HG03558 (cell line): ENCODE results near the gene SERPINB1.

Source experiments
- ATAC-seq: cut with Tn5 transposase; IDR thresholded peaks from one replicate; pipeline ENCODE4 v1.9.1; 2021; ENCODE audit warnings: moderate number of reproducible peaks; ENCODE audit not compliant: unreplicated experiment; ENCODE audit errors: extremely low read depth

SERPINB1 gene

DNA sequence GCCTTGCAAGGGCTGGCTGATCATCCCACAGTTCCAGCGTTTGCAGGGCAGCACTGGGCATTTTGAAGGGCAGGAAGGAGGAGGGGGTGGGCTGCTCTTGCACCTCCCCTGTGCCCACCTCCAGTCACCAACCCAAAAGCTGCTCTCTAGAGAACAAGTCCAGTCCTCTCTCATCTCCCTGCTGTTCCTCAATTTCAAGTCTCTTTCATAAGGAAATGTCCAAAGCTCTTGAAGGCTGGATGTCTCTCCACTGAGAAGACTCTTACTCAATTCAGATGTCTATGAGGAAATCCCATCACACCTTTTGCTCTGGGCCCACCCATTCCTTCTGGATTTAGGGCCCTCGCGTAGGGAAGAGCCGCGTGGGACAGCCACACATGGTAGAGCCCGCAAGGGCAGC, 44.8 kb downstream of the SERPINB1 start:
- no peak for ATAC-seq

DNA sequence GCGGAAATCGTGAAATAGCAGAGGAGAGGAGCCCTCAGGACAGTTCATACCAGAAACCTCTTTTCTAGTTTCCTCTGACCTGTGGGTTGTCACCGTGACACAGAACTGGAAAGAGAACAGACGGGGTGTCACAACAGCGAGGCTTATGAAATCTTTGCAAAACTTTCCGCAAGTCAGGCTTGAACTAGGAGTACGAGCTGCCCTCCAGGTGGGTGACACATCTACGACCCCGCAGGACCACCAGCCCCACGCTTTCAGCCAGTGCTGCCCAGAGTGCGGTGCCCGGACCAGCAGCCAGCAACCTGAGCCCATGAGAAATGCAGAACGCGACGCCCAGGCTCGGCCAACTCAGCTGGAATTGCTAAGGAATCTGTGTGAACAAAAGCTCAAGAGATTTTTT, 45.7 kb downstream of the SERPINB1 start:
- ATAC-seq, result no peak

DNA sequence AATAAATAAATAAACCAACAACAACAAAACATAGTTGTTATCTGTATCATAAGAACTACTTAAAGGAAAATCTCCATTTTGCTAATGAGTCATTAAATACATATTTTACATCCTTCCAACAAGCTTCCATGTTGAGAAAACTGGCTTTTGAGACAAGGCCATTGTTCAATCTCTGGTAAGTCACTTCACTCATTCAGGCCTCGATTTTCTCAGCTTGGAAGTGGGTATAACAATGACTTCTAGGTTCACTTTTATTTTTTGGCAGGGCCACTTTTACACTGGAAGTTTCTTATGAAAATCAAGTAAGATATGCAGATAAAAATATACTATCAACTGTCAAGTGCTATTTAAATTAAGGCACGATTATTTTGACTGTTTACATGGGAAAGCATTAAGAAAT, 46.5 kb downstream of the SERPINB1 start:
- no peak for ATAC-seq

DNA sequence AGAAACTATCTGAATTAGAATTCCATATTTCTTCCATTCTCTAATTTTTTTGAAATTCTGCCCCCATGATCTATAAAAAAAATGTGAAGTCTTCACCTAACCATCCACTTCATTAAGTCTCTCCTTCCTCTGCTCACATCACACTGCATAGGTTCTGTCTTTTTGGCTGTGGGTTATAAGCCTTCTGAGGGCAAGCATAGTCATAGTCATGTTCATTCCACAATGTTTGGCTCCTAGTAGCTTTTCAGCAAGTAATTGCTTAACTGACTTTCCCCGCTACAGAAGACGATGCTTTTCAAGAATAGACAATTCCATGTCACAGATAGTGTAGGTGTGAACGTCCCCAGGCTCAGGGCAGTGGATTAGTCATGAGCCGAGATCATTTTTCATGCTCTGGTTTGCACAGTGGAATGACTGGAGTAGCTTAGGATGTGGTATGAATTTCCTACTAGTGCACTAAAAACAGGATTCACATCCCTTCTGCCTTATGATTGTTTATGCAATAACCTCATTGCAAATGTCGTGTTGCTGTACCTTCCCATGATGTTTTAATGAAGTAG, 47.4 kb downstream of the SERPINB1 start:
- ATAC-seq, result no peak

DNA sequence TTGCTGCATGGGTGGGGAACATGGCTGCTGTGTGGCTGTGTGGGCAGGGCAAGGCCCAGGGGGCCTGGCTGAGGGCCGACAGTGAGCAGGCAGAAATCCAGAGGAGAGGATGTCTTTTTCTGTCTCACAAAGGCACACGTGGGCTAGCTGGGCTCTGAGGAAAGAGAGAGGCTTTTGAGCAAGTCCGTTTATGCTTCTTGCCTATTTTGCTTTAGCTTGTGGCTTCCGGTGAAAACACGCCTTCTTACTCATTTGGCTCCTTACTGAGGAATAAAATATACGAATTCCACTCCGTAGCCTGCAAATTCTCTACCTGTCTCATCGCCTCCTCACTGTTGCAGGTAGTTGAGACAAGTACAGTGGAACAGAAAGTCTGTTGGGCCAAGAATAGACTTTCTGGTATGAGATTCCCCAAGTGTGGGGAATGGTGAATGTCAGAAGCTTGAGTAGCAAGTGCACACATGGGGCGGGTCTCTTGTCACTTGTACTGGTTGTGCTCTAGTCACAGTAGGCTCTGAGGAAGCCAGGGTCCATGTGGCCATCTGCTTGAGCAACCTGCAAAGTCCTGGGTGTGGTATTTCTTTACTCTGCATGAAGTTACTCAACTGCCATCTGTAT, 48.0 kb downstream of the SERPINB1 start:
- no peak for ATAC-seq

DNA sequence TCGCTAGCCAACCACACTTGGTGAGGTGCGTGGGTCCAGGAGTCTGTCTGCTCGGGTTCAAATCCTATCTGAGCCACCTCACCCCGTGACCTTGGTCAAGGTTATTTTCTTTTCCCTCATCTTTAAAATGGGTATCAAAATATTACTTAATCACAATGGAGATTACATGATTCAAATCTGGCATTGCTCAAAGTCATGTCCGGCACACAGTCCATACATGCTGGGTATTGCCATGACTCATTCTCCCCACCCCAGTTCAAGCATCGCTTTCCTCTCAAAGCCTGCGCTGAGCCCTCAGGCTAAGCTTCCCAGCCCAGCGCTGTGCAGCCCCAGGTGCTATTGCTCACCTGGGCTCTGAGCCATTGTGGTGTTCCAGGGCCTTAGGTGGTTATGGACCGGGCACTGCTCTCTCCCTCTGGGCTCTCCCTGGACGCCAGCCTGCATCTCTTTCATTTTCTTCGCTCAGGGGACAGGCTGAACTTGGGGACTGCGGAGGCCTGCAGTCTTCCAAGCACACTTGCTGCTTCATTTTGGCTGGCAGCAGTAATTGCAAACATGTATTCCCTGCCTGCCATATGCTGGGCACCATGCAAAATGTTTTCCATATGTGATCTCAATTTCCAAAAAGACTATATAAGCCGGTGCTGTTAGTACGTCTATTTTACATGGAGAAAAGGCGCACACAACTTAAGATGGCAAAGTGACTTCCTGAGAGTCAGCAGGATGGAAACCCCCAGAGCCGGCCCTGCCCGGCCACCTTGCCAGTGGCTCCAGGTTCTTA, 49.1 kb downstream of the SERPINB1 start:
- no peak for ATAC-seq

DNA sequence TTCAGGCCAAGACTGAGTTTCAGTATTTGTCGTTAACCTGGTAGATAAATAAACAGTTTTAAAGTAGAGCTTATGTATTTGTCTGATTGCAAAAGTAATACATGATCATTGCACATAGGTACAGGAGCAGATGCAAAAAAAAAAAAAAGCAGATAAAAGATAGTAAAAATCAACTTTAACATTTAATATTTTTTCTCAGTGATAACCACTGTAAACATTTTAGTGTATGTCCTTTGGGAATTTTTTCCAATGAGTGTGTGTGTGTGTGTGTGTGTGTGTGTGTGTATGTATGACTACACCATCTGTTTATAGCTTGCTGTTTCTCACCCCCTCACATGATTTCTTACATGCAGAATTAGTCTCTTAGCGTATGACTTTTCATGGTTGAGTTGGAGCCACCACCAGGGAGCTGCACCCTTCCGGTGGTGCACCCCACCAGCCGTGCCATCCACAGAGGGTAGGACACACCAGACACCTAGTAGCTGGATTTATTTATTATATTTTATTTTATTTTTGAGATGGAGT, 50.2 kb downstream of the SERPINB1 start:
- ATAC-seq, result no peak

DNA sequence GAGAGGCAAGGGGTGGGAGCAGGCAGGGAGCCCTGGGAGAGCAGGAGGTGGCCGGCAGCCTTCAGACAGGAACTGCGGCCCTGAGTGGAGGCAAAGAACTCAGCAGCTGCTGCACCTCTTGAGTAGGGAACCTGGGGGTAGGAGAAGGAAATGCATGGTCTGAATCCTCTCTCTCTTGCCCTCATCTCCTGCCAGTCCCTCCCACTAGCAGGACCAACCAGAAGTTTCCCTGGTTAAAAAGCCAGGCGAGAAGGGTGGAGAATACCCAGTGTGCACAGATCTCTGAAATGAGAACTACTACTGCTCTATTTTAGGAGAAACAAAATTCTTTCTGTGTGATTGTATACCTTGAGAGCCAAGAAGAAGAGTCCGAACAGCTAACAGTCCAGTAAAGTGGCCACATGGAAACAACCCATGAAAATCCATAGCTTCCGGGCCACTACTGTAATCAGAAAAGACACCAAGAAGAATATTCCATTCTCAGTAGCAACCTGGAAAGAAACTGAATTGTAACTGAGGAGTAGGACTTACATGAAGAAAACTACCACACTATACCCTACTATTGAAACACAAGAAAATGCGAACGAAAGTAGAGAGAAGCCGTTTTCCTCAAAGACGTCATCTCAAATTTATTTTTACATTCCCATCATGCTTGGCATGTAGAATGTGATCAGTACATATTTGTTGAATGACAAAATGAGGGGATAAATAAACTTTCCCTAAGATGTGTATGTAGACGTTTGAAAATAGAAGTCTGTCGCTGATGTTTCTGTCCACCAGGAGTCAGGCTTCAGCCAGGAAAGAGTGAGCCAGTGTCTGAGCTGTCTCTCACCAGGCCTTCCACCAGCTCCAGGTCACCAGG, 50.8 kb downstream of the SERPINB1 start:
- ATAC-seq, result no peak

DNA sequence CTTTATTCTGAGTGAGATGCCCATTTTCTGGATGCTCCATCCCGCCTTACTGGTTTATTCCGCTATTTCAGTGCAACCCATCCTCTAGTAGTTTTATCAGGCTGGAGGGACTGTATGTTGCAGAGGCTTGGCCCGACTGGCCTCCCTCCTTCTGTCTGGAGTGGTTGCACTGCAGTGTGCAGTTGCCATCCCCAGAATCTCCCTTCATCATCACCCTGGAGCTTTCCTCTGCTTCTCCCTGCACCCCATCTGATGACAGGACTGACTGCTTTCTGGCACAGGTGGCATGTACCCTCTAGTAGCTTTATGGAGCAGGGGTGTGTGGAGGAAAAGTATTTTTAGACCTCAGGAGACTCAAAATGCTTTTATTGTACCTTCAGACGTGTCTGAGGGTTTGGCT, 55.4 kb downstream of the SERPINB1 start:
- ATAC-seq, result no peak

DNA sequence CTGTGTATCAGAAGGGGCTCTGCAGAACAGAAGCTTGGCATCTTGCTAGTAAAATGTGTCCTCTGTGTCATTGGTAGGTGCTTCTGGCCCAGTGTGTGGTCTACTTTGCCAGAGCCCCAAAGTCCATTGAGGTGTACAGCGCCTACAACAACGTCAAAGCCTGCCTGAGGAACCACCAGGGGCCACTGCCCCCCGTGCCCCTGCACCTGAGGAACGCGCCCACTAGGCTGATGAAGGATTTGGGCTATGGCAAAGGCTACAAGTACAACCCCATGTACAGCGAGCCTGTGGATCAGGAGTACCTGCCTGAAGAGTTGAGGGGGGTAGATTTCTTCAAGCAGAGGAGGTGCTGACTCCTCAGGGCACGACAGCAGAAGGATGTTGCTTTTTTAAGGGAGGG, 56.7 kb downstream of the SERPINB1 start:
- no peak for ATAC-seq

DNA sequence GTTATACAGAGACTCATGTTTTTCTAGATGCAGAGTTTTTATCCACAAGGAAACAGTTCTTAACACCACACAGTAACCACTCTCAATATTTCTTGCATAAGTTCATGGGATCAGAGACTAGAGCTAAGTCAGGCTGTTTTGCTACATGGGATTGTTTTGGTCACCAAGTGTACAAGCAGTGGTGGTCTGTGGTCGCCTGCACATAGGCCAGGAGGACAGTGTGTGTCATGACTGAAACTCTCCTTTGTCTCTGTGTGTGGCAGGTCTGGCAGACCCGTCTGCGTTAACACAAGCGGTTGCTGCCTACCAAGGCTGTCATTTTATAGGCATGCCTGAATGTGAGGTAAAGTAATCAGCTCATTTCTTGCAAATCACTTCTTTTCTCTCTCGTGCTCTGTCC, 57.6 kb downstream of the SERPINB1 start:
- ATAC-seq, result no peak

DNA sequence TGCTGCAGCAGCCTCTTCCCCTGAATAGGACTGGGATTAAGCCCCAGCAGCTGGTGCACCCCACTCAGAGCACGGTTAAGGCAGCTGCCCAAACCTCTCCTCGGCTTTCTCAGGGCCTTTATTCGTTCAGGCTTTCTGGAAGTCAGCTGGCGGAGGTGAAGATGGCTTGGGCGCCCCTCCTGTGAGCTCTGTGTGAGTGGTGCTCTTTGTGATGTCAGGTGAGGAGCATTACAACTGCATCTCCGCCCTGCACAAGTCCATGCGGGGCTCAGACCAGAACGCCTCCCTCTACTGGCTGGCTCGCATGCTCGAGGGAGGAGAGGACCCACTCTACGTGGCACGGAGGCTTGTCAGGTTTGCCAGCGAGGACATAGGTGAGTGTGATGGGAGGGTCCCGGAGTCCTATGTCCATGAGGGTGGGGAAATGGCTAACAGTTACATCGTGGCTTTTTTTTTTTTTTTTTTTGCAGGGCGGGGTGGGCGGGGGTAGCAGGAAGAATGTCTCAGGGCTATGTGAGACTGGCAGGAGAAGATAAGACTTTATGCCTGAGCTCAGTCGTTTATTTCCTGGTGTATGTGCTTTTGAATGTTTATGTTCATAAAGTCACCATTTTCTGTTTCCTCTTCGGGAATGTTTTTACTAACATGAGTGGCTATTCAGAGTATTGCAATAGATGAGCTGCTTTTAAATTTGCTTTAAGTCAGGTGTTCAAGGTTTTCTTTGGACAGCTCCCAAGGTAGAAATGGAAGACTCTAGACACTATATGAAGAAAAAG, 58.3 kb downstream of the SERPINB1 start:
- no peak for ATAC-seq

DNA sequence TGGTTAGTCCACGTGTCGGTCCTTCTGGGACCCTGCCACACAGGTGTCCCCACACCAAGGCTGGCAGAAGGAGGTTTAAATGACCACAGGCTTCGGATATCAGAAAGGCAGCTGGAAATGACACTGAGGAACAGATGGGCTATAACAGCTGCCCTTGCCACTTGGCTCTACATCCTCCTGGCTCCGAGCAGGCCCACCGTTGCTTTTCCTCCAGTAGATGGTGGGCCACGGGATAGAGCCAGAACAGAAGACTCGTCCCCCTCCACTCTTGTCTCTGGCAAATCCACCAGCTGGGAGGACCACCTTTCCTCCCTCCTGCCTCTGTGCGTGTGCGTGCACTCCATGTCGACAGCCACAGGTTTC, 58.9 kb downstream of the SERPINB1 start:
- no peak for ATAC-seq

DNA sequence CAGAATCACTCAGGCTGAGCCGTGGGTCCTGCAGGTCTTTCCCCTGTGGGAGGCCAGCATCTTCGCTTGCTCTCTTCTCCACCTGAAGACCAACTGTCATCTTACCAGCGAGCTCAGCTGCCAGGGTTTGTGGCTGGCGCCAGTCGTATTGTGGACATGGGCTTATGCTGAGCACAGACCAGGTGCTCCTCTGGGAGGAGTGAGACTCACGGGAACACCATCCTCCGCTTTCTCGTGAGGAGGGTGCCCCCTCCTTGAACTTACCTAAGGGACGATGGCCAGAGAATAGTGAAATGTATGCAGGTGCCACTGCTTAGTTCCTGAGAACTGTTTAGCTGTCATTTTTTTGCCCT, 59.3 kb downstream of the SERPINB1 start:
- ATAC-seq, result no peak
